HG03108 (cell line): ENCODE measurements around the gene ATP6V1C2.

Source experiments
- ATAC-seq: cut with Tn5 transposase; IDR thresholded peaks from one replicate; pipeline ENCODE4 v1.9.1; 2021; ENCODE audit warnings: moderate library complexity; ENCODE audit not compliant: unreplicated experiment

The ATP6V1C2 gene

DNA sequence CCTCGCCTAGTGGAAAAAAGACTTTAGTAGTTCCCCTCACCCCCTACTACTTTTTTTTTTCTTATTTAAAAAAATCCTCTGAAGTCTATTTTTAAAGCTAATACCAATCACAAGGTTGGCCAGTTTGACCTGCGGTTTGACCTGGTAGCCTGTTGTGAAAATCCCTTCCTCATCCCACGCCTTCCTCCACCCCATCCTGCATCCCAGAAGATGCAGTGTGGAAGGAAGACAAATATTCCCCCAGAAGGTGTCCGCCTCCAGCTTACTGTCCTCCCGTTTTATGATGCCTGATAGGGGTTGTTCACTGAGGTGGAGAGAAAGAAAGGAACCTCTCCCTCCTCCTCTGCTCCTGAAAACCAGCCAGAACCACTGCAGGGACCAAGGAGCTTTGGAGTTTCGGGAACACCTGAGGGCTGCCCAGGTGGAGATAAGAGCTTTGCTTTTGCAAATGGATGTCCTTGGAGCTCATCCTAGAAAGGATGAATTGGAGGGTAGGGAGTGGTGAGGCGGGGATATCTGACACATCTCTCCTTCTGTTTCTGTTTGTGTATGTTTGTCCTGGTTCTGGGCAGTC lies 909 bp downstream of the ATP6V1C2 start:
- no peak for ATAC-seq

DNA sequence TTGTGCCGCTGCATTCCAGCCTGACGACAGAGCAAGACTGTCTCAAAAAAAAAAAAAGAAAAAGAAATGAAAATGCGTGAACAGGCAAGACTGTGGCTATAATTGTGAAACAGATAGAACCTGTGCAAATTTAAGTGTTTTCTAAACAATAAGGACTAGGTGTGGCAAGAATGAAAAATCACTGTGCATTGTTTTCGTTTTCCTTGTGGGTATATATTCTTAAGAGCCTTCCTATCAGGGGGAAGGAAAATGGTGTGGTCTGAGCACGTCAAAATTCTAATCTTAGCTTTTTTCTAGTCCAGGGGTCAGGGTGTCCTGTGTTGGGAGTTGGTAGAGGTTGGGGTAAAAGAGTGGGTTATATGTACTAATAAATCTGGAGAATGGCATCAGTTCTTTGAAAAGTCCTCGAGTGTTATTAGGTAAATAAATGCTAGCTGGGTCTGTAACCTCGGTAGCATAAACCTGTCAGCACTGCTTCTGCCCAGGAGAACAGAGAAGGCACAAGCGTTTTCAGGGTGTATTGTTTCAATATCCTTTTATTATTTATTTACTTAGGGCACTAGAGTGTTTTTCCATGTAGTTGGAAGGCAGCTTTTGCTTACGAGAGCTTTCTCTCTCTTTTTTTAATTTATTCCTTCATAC lies 11.6 kb downstream of the ATP6V1C2 start:
- no peak for ATAC-seq

DNA sequence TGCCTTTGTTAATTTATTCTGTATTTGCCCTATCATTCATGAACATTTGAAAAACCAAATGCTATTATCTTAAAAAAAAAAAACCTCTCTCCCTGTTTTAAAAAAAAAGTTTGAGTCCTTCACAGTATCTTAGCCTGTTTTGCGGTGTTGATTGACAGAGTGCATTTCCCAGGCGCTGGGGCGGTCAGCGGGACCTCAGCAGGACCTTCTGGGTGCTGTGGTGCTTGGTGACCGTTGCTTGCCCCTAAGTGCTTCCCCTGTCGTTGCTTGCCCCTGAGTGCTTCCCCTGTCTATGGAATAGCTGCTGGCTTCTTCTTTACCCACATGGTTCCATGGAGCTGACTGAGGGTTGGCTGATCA lies 12.1 kb downstream of the ATP6V1C2 start:
- ATAC-seq: no peak

DNA sequence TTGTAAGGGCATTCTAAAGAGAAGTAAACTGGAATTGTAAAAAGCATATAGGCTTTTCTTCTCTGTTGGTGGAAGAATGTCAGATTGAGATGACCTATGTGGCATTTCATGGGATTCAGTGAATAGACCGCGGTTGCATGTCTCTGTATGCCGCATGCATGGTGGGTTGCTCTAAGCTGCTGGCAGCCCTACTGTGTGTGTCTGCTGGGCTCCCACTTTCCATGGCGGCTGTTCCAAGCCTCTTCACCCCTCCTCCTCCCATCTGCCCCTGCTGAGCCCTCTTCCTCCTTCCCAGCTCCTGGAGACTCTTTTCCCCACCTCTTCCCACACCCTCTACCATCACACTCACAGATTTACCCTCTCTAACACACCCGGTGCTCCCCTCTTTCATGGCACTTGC lies 12.6 kb downstream of the ATP6V1C2 start:
- no peak for ATAC-seq

DNA sequence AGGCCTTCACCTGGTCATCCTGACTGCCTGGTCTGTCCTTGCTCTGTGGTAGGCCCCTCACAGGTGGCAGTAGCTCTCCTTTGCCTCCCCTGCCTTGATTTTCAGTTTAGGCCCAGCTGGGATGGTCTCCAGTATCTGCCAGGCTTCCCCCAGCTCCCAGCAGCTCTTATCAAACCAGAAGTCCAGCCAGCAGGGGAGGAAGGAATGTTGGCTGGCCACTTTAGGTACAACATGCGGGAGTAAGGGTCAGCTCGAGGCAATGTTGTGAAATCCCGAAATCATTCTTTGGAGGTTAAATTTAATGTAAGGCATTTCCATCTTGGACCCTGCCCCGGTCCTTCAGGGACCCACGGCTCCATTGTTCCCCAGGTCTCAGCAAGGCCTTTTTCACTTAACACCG lies 16.8 kb downstream of the ATP6V1C2 start:
- no peak for ATAC-seq

DNA sequence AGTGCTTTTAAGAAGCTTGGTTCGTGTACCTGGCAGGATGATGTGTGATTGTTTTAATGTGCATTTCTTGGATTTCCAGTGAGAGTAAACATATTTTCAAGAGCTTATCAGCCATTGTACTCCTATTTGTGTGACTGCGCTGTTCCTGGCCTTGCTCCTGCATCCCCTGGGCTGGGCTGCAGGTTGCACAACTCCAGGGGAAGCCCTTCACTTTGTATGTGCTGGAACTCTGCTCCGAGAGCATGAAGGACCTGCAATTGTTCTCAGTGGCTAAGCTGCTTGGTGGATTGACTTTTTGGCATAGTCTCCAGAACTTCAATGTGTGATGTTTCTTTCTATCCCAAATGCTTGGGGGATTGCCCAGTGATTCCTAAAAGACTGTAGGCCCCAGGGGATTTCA lies 18.8 kb downstream of the ATP6V1C2 start:
- no peak for ATAC-seq

DNA sequence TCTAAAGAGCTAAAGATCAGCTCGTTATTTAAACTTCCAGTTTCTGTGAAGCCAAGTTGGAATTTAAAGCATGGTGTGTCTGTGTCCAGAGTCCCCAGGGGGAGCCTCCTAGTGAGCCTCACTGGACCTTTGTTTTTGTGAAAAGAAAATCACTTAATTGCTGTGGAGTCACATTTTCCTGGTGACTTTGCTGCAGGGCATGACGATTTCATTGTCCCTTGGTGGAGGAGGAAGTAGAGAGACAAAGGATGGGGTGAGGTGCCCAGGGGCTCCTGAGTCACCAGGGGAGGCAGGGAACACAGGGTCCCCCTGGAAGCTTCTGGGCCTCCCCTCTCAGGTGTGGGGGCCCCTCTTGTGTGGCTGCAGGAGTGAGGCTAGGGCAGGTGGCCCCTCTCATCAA lies 19.7 kb downstream of the ATP6V1C2 start:
- no peak for ATAC-seq

DNA sequence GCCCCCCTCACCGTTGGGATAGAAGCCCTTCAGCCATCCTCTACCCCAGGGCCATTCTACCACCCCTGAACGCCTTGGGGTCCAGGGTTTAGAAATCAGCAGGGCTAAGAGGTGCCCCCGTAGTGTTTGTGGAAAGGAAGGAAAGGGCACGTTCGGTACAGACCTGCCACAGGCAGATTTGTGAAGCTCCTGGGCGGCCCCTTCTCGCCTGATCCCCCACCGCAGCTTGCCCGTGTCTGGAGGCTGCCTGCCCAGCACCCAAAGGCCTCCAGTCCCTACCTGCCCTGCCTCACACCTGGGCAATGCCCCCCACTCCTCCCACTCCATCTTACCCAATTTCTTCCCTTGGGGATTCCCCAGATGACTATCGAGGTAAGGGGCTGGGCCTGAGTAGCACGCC lies 21.2 kb downstream of the ATP6V1C2 start:
- ATAC-seq: no peak

DNA sequence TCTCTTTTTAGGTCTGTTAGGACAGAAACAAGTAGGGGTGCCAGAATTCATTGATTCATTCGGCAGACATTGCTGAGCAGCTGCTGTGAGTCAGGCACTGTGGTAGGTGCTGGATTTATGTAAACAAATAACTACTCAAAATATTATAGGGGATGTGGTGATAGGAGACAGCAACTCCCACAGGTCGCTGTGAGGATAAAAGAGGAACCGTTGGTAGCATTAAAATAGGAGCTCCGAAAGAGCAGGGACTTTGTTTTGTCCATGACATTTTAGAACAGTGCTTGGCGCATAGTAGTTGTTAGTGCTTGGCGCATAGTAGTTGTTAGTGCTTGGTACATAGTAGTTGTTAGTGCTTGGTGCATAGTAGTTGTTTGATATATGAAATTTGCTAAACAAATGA lies 29.2 kb downstream of the ATP6V1C2 start:
- ATAC-seq: no peak

DNA sequence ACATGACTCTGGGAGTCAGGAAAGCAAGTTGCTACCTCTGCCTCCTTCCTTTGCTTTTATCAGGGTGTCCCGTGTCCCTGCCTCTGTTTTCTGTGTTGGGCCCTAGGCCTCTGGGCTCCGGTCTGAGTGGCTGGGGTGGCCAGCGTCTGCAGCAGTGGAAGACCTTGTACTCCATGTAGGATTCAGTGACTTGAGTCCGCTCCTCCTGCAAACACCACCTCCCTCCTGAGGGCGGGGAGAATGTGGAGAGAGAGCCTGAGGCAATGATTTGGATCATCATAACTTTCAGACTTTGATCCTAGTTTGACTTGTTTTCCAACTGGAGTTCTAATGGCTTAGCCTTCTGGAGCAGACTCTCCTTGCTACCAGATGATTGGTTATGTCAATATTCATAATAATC lies 30.8 kb downstream of the ATP6V1C2 start:
- ATAC-seq: no peak

DNA sequence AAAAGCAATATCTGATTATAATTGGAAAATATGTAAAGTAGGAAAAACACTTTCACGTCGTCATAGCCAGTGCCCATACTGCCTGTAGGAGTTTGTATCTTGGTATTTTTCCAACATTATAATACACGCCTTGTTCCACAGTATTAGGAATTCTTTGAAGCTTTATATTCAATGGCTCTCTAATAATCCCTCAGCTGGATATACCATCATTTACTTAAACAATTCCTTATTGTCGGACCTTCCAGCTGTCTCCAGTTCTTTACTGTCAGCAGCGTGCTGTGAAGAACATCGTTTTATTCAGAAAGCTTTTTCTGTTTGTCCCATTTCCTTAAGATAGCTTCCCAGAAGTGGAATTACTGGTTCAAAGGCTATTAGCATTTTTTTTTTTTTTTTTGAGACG lies 31.7 kb downstream of the ATP6V1C2 start:
- ATAC-seq: no peak

DNA sequence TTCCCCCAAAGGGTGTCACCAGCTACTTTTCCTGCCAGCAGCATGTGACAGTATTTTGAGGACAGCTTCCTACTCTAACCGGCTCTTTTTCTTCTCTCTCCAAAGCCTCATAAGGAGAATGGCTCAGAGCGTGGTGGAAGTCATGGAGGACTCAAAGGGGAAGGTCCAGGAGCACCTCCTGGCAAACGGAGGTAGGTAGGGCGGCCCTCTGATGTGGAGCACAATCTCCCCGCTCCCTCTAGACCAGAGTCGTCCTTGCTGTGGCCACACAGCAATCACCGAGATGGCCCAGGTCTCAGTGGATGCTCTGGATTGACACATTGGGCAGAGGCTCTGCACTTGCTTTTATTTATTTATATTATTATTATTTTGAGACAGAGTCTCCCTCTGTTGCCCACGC lies 32.4 kb downstream of the ATP6V1C2 start:
- ATAC-seq: no peak

DNA sequence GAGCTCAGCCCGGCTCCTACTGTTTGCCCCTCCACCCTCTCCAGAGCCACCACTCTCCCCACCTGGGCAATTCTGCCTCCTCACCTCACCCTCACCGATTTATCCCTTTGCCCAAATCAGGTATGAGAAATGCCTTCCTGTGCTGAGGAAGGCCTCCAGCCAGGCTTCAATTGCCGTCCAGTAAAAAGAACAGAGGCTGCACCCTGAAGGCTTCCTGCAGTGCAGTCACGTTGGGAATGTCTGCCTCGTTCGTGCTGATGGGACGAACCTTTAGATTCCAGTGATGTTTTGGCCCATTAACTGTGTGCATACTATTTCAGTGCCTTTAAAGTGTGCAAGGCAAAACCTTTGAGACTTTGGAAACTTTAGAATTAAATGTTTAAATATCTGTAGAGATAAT lies 34.2 kb downstream of the ATP6V1C2 start:
- ATAC-seq: no peak

DNA sequence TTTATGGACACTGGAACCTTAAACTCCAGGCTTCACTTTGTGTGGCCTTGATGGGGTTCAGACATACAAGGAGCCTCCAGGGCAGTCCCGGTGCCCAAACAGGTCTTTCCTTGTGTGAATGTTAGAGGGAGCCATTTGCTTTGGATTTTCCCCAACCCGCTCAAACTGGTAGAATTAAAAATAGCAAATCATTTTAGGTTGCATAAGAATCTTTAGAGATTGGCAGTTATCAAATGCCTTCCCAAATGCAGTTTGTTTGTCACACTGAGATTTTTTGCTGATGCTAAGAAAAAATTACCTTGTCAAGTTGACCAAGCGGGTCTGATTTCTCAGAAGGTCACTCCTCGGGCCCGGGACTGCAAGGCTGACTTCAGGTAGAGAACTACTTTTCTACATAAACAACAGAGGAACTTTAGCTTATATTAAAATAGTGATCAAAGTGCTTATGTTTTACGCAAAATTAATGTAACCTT lies 36.4 kb downstream of the ATP6V1C2 start:
- ATAC-seq: no peak

DNA sequence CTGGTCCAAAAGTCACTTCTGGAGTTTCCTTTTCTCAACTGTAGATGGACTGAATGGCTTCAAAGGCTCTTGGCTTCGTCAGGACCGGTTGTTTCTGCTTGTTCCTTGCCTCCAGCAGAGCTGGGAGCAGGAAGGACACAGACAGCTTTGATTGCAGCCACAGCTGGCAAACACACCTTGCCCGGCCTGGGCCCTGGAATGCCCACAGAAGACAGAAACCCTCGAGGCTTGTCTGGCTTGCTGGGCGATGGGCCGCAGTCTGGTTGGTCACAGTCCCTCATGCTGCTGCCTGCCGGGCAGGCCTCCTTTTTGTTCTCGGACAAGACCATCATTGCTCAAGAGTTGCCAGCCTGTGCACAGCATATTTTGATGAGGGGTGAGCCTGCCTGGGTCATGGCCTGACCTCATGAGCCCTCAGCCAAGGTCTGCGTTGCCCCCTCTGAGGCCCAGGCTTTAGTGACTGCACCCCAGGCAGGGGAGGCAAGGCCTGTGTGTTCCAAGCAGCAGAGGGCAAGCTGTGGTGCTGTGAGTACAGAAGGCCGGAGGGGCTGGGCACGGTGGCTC lies 37.8 kb downstream of the ATP6V1C2 start:
- ATAC-seq: no peak

DNA sequence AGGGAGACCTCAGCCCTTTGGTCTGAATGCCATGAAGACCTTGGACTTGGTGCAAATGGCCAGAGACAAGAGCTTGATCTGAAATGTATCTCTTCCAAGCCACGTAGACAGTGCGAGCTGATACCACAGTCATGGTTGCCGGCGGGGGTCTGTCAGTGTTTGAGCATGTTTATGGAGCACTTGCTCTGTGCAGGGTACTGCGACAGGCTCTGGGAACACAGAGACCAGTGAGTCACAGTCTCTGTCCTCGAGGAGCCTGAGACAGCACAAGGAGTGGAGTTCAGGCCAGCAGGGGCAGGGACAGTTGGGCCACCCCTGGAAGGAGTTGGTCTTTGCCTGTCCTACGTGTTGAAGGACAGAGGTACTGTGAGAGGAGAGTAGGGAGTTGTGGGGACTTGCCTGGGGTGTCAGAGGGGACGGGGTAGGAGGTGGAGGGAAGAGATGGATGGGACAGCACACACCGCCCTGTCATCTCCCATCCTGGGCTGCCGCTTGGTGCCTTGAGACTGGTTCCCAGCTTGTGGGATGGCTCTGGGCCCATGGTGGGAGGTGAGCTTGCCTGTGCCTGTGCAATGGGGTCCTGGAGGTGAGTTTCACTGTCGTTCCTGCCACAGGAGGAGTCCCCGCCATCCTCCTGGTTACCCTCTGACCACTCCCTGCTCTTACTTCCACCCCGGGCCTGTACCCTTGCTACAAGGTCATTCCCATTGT lies 39.5 kb downstream of the ATP6V1C2 start:
- ATAC-seq: no peak

DNA sequence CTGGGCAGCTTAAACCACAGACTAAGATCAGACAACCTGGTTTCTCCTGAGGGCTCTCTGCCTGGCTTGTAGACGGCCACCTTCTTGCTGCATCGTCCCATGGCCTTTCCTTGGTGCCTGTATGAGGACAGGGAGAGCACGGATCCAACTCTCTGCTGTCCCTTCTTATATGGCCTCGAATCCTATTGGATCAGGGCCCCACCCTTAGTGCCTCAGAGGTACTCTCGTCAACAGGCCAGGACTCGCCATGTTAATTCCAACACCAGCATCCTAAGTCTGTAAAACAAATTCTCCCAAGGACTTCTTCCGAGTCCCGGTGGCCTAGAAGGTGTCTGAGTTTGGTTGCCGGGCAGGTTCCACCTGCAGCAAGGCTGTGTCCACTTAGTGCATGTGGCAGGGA lies 40.2 kb downstream of the ATP6V1C2 start:
- ATAC-seq: no peak

DNA sequence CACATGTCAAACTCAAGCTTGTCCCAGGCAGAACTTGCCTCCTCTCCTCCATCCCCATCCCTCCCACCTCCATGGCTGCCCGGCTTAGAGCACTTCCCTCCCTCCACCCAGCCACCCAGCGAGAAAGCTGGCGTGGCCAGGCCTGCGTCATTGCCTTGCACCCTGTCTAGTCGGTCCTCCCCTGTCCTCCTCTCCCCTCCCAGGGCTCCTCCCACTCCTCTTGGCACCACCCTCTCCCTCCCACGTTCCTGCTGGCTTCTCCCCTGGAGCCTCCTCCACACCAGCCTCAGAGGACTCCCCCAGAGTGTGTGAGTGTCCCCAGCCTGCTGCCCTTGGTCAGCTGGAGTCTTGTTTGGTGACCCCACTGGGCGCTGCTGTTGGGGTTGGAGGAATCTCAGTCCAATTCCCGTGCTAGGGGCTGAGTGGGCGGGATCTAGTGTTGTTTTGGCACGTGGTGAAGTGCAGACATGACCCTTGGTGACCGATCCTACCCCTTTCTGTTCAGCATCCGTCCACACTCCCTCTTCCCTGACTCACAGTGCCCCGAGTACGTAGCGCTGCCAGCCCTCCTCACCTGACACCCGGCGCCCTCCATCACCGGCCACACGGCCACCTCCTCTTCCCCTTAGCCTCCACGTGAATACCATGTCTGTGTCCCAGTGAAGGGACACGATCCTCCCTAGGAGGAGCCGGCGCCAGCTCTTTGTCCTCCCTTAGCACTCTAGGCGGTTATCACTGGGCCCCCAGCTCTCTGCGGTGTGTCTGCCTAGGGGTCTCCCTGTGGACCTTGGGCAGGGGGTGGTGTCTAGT lies 41.4 kb downstream of the ATP6V1C2 start:
- no peak for ATAC-seq

DNA sequence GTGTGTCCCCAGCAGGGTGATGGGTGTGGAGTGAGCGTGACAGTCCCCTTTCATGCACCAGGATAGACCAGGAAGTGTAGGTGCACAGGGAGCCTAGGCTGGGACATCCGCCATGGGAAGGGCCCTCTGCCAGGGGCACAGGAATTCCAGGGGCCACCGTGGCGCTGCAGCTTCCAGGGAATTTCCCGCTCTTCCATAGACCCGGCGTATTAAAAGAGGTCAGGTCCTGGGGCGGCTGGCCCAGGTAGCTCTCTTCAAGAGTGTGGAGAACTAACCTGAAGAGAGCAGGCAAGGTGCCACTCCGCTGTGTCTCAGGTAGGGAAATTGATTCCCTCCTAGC lies 42.0 kb downstream of the ATP6V1C2 start:
- no peak for ATAC-seq

DNA sequence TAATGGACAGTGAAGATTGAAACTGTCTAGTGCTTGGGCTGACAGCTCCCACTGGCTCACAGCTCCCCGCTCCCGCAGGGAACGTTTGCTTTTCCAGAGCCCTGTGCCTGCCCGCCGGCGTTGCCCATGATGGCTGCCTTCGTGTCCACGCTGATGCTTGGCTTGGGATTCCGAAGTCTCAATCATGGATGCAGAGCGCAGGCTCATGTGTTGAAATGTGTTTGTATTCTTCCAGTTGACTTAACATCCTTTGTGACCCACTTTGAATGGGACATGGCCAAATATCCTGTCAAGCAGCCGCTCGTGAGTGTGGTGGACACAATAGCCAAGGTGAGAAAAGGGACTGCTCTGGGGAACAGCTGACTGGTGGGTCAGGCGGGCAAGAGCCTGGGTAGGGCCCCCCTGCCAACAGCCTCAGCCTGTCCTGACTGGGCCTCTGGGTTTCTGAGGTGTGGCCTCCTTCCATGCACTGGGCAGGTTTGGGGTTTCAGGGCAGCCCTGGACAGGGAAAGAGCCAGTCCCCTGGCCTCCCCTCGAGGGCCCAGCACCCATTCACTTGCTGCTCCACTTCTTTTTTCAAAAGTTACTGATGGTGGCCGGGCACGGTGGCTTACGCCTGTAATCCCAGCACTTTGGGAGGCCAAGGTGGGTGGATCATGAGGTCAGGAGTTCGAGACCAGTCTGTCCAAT lies 42.8 kb downstream of the ATP6V1C2 start:
- ATAC-seq: no peak

DNA sequence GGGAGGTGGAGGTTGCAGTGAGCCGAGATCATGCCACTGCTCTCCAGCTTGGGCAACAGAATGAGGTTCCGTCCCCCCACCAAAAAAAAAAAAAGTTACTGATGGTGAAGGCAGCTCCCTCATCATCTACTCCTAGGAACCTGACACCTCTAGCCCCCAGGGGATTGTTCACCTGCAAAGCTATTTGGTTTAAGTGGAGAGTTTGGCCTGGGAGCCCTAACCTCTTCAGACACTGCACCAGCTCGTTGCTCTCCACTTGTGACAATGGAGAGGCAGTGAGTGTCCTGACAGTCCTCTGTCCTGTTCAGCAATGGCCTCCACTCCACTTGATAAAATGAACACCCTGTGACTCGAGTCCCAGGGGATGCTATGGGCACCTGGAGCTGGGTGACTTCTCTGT lies 43.5 kb downstream of the ATP6V1C2 start:
- no peak for ATAC-seq
